Trophoblast cell (in vitro differentiated cells and primary cell): ENCODE measurements around the gene GOLGA3.

ENCODE experiments used
- DNase-seq, 2 donors: peaks; one replicate each; pipeline ENCODE4 v3.0.0-alpha.2; 2016
- H2AFZ ChIP-seq: 2 replicates; pipeline ENCODE4 v1.6.1; 2013; ENCODE audit warnings: low read length, moderate library complexity, mild to moderate bottlenecking; ENCODE audit not compliant: insufficient read depth, poor library complexity
- H2AK5ac ChIP-seq: 2 replicates; pipeline ENCODE4 v1.6.1; 2013; ENCODE audit warnings: mild to moderate bottlenecking, low read length
- H2BK120ac ChIP-seq: 2 replicates; pipeline ENCODE4 v1.6.1; 2013; ENCODE audit warnings: low read length, mild to moderate bottlenecking, moderate library complexity; ENCODE audit not compliant: insufficient read depth, poor library complexity
- H2BK12ac ChIP-seq: 2 replicates; pipeline ENCODE4 v1.6.1; 2013; ENCODE audit warnings: mild to moderate bottlenecking, low read length, moderate library complexity
- H2BK5ac ChIP-seq: 2 replicates; pipeline ENCODE4 v1.6.1; 2013; ENCODE audit warnings: low read length, low read depth, moderate library complexity, mild to moderate bottlenecking; ENCODE audit not compliant: poor library complexity
- H3K14ac ChIP-seq: 2 replicates; pipeline ENCODE4 v1.6.1; 2013; ENCODE audit warnings: mild to moderate bottlenecking, low read length
- H3K18ac ChIP-seq: 2 replicates; pipeline ENCODE4 v1.6.1; 2013; ENCODE audit warnings: mild to moderate bottlenecking, low read length
- H3K23ac ChIP-seq: 2 replicates; pipeline ENCODE4 v1.6.1; 2013; ENCODE audit warnings: low read length
- H3K27ac ChIP-seq: 2 replicates; pipeline ENCODE4 v1.5.1; 2013; ENCODE audit warnings: low read depth, mild to moderate bottlenecking, inconsistent platforms, low read length, moderate library complexity
- H3K27me3 ChIP-seq: 2 replicates; pipeline ENCODE4 v1.6.1; 2013; ENCODE audit warnings: inconsistent platforms, mild to moderate bottlenecking, low read length, moderate library complexity; ENCODE audit not compliant: insufficient read depth
- H3K36me3 ChIP-seq, 2 experiments: 1 replicate in 1 of 2; 2 replicates in 1 of 2; pipeline ENCODE4 v1.6.1; 2013; ENCODE audit warnings: low read length in 2 of 2, mild to moderate bottlenecking in 2 of 2, moderate library complexity in 1 of 2; ENCODE audit not compliant: insufficient read depth in 2 of 2, control insufficient read depth in 1 of 2
- H3K4ac ChIP-seq: 2 replicates; pipeline ENCODE4 v1.6.1; 2013; ENCODE audit warnings: low read depth, mild to moderate bottlenecking, low read length, moderate library complexity
- H3K4me1 ChIP-seq, 2 experiments: 1 replicate in 1 of 2; 2 replicates in 1 of 2; pipeline ENCODE4 v1.6.1; 2013; ENCODE audit warnings: low read length in 2 of 2, mild to moderate bottlenecking in 2 of 2, moderate library complexity in 1 of 2; ENCODE audit not compliant: insufficient read depth in 2 of 2, control insufficient read depth in 1 of 2
- H3K4me2 ChIP-seq: 2 replicates; pipeline ENCODE4 v1.6.1; 2013; ENCODE audit warnings: inconsistent platforms, mild to moderate bottlenecking, low read length, moderate library complexity
- H3K4me3 ChIP-seq: 2 replicates; pipeline ENCODE4 v1.5.1; 2013; ENCODE audit warnings: mild to moderate bottlenecking, low read depth, low read length, inconsistent platforms
- H3K79me1 ChIP-seq: one replicate; pipeline ENCODE4 v1.6.1; 2013; ENCODE audit warnings: low read length
- H3K79me2 ChIP-seq: 2 replicates; pipeline ENCODE4 v1.6.1; 2013; ENCODE audit warnings: low read length, mild to moderate bottlenecking; ENCODE audit not compliant: control insufficient read depth, insufficient read depth, poor library complexity
- H3K9ac ChIP-seq: 2 replicates; pipeline ENCODE4 v1.6.1; 2013; ENCODE audit warnings: mild to moderate bottlenecking, low read length
- H3K9me3 ChIP-seq: 2 replicates; pipeline ENCODE4 v1.6.1; 2013; ENCODE audit warnings: low read depth, mild to moderate bottlenecking, control low read depth, inconsistent platforms, low read length; ENCODE audit not compliant: insufficient read depth
- H4K12ac ChIP-seq: 2 replicates; pipeline ENCODE4 v1.6.1; 2013; ENCODE audit warnings: low read depth, mild to moderate bottlenecking, low read length, moderate library complexity
- H4K8ac ChIP-seq: 2 replicates; pipeline ENCODE4 v1.6.1; 2013; ENCODE audit warnings: low read depth, mild to moderate bottlenecking, low read length, moderate library complexity
- H4K91ac ChIP-seq: one replicate; pipeline ENCODE4 v1.6.1; 2013; ENCODE audit warnings: low read depth, mild to moderate bottlenecking, low read length, moderate library complexity
- WGBS: extraction: QIAGEN DNeasy Blood & Tissue Kit; methylation state at CpG from one replicate; pipeline ENCODE4 v1.1.7; 2013; ENCODE audit warnings: missing lambda C conversion rate; ENCODE audit not compliant: insufficient read length, insufficient coverage; ENCODE audit errors: extremely low coverage; 5-methylcytosine and 5-hydroxymethylcytosine counted together

Gene GOLGA3

GRCh38 chr12:132804426-132804861, 24.2 kb downstream of the GOLGA3 start:
- H3K79me2 ChIP-seq, result peaks cover 2% of the 10 kb centered on the region
- H3K79me1 ChIP-seq, result no peaks in the 10 kb centered on the region
- H4K91ac ChIP-seq, result no peak overlapping the region
- no peaks in the 10 kb centered on the region for H3K27me3 ChIP-seq
- no peak overlapping the region for H3K27ac ChIP-seq
- no peak overlapping the region for H2BK120ac ChIP-seq
- H4K12ac ChIP-seq, result no peak overlapping the region
- no peak overlapping the region for H3K4me2 ChIP-seq
- peaks cover 74 to 78% of the 10 kb centered on the region in 2 experiments for H3K36me3 ChIP-seq
- H3K4me3 ChIP-seq, result no peak overlapping the region
- no peak overlapping the region for H2AFZ ChIP-seq
- no peak overlapping the region for H4K8ac ChIP-seq
- H3K23ac ChIP-seq, result no peak overlapping the region
- no peak overlapping the region for H3K9ac ChIP-seq
- H3K9me3 ChIP-seq, result peaks cover 4% of the 10 kb centered on the region
- H3K14ac ChIP-seq, result no peak overlapping the region
- DNase-seq, result peak in 1 of 2 donors; percentile 48
- H2BK5ac ChIP-seq, result no peak overlapping the region
- H3K4ac ChIP-seq, result no peak overlapping the region
- no peak overlapping the region for H2BK12ac ChIP-seq
- no peak overlapping the region for H2AK5ac ChIP-seq
- H3K4me1 ChIP-seq, result no peaks in the 10 kb centered on the region
- no peak overlapping the region for H3K18ac ChIP-seq
- WGBS, result no CpG with 5 or more reads among the region's 16 CpGs

GRCh38 chr12:132803888-132804287, 24.8 kb downstream of the GOLGA3 start:
- Histone ChIP-seq H3K4ac (no peak overlapping the region), H3K79me1 (no peaks in the 10 kb centered on the region), H2AFZ (no peak overlapping the region), H3K4me1 (no peaks in the 10 kb centered on the region), H3K27ac (no peak overlapping the region), H2BK12ac (no peak overlapping the region), H3K18ac (no peak overlapping the region), H3K79me2 (peaks cover 2% of the 10 kb centered on the region), H3K9ac (no peak overlapping the region), H3K27me3 (no peaks in the 10 kb centered on the region), H2AK5ac (no peak overlapping the region), H2BK120ac (no peak overlapping the region), H3K4me2 (no peak overlapping the region), H3K14ac (no peak overlapping the region), H4K8ac (no peak overlapping the region), H4K91ac (no peak overlapping the region), H2BK5ac (no peak overlapping the region), H3K23ac (no peak overlapping the region), H4K12ac (no peak overlapping the region), H3K9me3 (peaks cover 4% of the 10 kb centered on the region), H3K36me3 (peaks cover 79 to 83% of the 10 kb centered on the region in 2 experiments), H3K4me3 (no peak overlapping the region)
- WGBS, result no CpG with 5 or more reads among the region's 15 CpGs
- no peak for DNase-seq

- no peak overlapping the region for H4K91ac ChIP-seq
- H2AK5ac ChIP-seq, result no peak overlapping the region
- H3K18ac ChIP-seq, result no peak overlapping the region
- no peak overlapping the region for H4K12ac ChIP-seq
- no peak overlapping the region for H2BK120ac ChIP-seq
- no peaks in the 10 kb centered on the region for H3K27me3 ChIP-seq
- no peak overlapping the region for H3K4me3 ChIP-seq
- no peak overlapping the region for H2BK5ac ChIP-seq
- no peak overlapping the region for H2BK12ac ChIP-seq
- H3K23ac ChIP-seq, result no peak overlapping the region
- H3K27ac ChIP-seq, result no peak overlapping the region
- H3K14ac ChIP-seq, result no peak overlapping the region
- H3K9ac ChIP-seq, result no peak overlapping the region
- peaks cover 80 to 84% of the 10 kb centered on the region in 2 experiments for H3K36me3 ChIP-seq
- no peak overlapping the region for H2AFZ ChIP-seq
- H3K9me3 ChIP-seq, result peaks cover 4% of the 10 kb centered on the region
- H3K4ac ChIP-seq, result no peak overlapping the region
- no CpG with 5 or more reads among the region's 14 CpGs for WGBS
- no peak overlapping the region for H4K8ac ChIP-seq
- H3K79me1 ChIP-seq, result no peaks in the 10 kb centered on the region
- H3K79me2 ChIP-seq, result peaks cover 2% of the 10 kb centered on the region
- no peak overlapping the region for H3K4me2 ChIP-seq
- H3K4me1 ChIP-seq, result no peaks in the 10 kb centered on the region
- no peak for DNase-seq
Measured at GRCh38 chr12:132803125-132803524, 25.5 kb downstream of the GOLGA3 start.

- Histone ChIP-seq H2AK5ac (no peak overlapping the region), H3K27me3 (no peaks in the 10 kb centered on the region), H3K79me1 (no peaks in the 10 kb centered on the region), H3K9ac (no peak overlapping the region), H3K14ac (no peak overlapping the region), H3K4ac (no peak overlapping the region), H3K18ac (no peak overlapping the region), H4K12ac (no peak overlapping the region), H3K27ac (no peak overlapping the region), H2BK120ac (no peak overlapping the region), H2BK12ac (no peak overlapping the region), H2BK5ac (no peak overlapping the region), H3K4me1 (no peaks in the 10 kb centered on the region), H3K4me3 (no peak overlapping the region), H4K8ac (no peak overlapping the region), H3K79me2 (peaks cover 2% of the 10 kb centered on the region), H3K23ac (no peak overlapping the region), H4K91ac (no peak overlapping the region), H3K36me3 (peaks cover 83 to 84% of the 10 kb centered on the region in 2 experiments), H2AFZ (no peak overlapping the region), H3K9me3 (peaks cover 4% of the 10 kb centered on the region), H3K4me2 (no peak overlapping the region)
- no peak for DNase-seq
- no CpG with 5 or more reads among the region's 28 CpGs for WGBS
Measured at GRCh38 chr12:132801741-132802140, 26.9 kb downstream of the GOLGA3 start.
